Mucosa of descending colon (tissue), 3 donors: ENCODE results near the gene INPP4A. TPM values are rescaled to one million over a fixed set of nuclear protein-coding genes. Genes with fewer than 3 reads are reported as not detected.

Experiments
- ATAC-seq: fragments of 200-7000 bp; cut with Tn5 transposase; one replicate; pipeline ENCODE4 v1.9.1; 2020; ENCODE audit warnings: mild to moderate bottlenecking, moderate library complexity
- DNase-seq, 3 donors: peaks; one replicate each; pipeline ENCODE4 v3.0.0-alpha.2; 2020
- H3K36me3 ChIP-seq: fragments of 200-600 bp; one replicate; pipeline ENCODE4 v1.8.0; 2021; ENCODE audit warnings: low read depth, mild to moderate bottlenecking
- H3K4me1 ChIP-seq: fragments of 200-600 bp; one replicate; pipeline ENCODE4 v1.8.0; 2021; ENCODE audit warnings: low read depth, mild to moderate bottlenecking
- H3K4me3 ChIP-seq: fragments of 200-600 bp; one replicate; pipeline ENCODE4 v1.8.0; 2021; ENCODE audit warnings: mild to moderate bottlenecking
- H3K9me3 ChIP-seq: fragments of 200-600 bp; one replicate; pipeline ENCODE4 v1.8.0; 2021; ENCODE audit warnings: mild to moderate bottlenecking
- intact Hi-C, 2 donors: fragments of 100-400 bp; cut with DNase I in 1 of 2; cut with micrococcal nuclease in 1 of 2; formaldehyde crosslinking; loops; one replicate each; pipeline versions ENCODE4 v1.11.0 to v1.11.1; 2022; cut with DNase I, micrococcal nuclease
- total RNA-seq, 3 donors: library from RNA; stranded (reverse); fragmentation: NEBNext Ultra II Directional in 2 of 3; extraction: Animal tissue kit (Norgen Biotek cat#: 25700) in 2 of 3; gene quantifications; one replicate each; pipeline versions ENCODE4 v1.2.1 to v1.2.4, GENCODE V29; 2021 to 2023
- TF ChIP-seq, protein P1 (sequence below): fragments of 200-600 bp; IDR thresholded peaks from one replicate; pipeline ENCODE4 v1.8.0; 2022; ENCODE audit warnings: antibody characterized with exemption, mild to moderate bottlenecking
- donor health status: DM: no; HTN: no; CAD: no; lungs with moderate emphysema.
- donor health status: DM: no; HTN: no; CAD: no.
- donor health status: DM: no; HTN: yes; CAD: no.

Gene INPP4A
- total RNA-seq, 3 donors from 2014 or later, result 18.2 to 39.8 (median 19.1) TPM

DNA sequence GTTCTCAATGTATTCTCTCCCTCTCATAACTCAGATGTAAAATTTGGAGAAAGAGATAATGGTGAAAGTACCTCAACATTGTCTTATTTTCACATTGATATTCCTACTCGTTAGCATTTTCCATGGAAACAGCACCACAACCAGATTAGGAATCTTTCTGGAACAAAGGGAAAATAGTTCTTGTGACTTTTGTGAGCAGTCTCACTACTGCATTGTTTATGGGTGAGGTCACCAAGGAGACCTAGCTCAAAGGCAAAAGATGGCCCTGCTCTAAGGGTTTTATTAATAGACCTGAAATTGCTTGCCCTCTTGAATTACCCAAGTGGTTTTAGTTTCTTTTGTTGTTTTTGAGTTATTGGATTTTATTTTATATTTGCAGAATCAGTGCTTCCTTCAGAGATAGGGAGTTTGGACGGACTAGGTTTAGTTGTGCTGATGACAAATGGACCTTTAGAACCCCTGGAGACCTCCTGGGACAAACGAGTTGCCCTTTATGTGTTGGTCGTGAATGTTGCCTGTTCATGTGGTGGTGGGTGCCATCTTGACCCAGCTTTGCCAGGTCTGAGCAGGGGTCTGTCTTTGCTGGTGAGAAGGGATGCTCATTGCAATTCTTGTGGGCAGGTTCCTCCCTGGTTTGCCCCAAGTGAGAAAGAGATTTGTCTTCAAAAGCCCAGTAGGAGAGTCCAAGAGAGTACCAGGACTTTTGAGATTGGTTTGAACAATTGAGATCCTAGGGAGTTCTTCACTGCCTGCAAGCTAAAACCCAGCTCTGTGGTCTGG, 58.1 kb downstream of the INPP4A start:
- H3K9me3 ChIP-seq, result no peaks in the 10 kb centered on the region
- H3K4me3 ChIP-seq, result no peak overlapping the region
- peaks cover 19% of the 10 kb centered on the region for H3K4me1 ChIP-seq
- intact Hi-C loops, result no loop called here
- no peaks in the 10 kb centered on the region for H3K36me3 ChIP-seq
- TF ChIP-seq, protein P1, sequence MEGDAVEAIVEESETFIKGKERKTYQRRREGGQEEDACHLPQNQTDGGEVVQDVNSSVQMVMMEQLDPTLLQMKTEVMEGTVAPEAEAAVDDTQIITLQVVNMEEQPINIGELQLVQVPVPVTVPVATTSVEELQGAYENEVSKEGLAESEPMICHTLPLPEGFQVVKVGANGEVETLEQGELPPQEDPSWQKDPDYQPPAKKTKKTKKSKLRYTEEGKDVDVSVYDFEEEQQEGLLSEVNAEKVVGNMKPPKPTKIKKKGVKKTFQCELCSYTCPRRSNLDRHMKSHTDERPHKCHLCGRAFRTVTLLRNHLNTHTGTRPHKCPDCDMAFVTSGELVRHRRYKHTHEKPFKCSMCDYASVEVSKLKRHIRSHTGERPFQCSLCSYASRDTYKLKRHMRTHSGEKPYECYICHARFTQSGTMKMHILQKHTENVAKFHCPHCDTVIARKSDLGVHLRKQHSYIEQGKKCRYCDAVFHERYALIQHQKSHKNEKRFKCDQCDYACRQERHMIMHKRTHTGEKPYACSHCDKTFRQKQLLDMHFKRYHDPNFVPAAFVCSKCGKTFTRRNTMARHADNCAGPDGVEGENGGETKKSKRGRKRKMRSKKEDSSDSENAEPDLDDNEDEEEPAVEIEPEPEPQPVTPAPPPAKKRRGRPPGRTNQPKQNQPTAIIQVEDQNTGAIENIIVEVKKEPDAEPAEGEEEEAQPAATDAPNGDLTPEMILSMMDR, result no peak
- DNase-seq, result no peak
- ATAC-seq, result no peak

DNA sequence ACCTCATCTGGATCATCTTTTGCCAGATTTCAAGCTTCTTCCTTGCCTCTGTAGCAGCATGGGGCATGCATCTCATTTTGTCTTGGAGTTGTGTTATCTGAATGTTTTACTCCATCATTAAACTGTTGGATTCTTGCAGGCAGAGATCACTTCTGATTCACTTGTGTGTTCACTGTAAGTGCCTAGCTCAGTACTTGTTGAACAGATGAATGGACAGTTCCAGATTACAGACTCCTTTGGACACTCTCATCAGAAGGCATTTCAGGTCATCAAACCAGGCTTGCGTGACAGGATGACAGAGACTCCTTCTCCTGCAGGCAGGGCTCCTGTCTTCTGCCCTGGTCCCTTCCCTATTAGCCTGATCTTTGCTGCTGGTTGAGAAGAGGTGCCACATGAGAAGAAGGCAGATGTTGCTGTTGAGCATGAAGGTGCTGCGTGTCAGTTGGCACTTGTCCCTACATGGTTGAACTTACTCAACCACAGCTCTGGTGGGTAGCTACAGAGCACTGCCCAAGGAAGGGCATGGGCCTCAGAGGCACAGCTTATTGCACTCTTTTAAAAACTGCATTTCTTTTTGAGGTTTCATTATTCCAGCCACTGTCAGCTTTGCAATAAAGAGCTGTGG, 58.9 kb downstream of the INPP4A start:
- H3K4me1 ChIP-seq, result peaks cover 19% of the 10 kb centered on the region
- H3K9me3 ChIP-seq, result no peaks in the 10 kb centered on the region
- no peaks in the 10 kb centered on the region for H3K36me3 ChIP-seq
- ATAC-seq (no peak), DNase-seq (no peak)
- intact Hi-C loops, result no loop called here
- TF ChIP-seq, protein P1, result no peak
- H3K4me3 ChIP-seq, result no peak overlapping the region

- DNase-seq, result no peak
- intact Hi-C loops, result no loop called here
- H3K4me3 ChIP-seq, result no peak overlapping the region
- TF ChIP-seq, protein P1, result no peak
- ATAC-seq, result no peak
- no peaks in the 10 kb centered on the region for H3K9me3 ChIP-seq
- H3K4me1 ChIP-seq, result peaks cover 19% of the 10 kb centered on the region
- H3K36me3 ChIP-seq, result no peaks in the 10 kb centered on the region
Measured at GRCh38 chr2:98504381-98505109, 59.9 kb downstream of the INPP4A start.

- TF ChIP-seq, protein P1, result no peak
- intact Hi-C loops, result no loop called here
- ATAC-seq (peak; percentile 74), DNase-seq (peak in 2 of 3 donors; percentile 56 to 67)
- Histone ChIP-seq H3K9me3 (no peaks in the 10 kb centered on the region), H3K4me3 (no peak overlapping the region), H3K4me1 (peaks cover 19% of the 10 kb centered on the region), H3K36me3 (no peaks in the 10 kb centered on the region)
Measured at GRCh38 chr2:98505311-98505808, 60.7 kb downstream of the INPP4A start.

DNA sequence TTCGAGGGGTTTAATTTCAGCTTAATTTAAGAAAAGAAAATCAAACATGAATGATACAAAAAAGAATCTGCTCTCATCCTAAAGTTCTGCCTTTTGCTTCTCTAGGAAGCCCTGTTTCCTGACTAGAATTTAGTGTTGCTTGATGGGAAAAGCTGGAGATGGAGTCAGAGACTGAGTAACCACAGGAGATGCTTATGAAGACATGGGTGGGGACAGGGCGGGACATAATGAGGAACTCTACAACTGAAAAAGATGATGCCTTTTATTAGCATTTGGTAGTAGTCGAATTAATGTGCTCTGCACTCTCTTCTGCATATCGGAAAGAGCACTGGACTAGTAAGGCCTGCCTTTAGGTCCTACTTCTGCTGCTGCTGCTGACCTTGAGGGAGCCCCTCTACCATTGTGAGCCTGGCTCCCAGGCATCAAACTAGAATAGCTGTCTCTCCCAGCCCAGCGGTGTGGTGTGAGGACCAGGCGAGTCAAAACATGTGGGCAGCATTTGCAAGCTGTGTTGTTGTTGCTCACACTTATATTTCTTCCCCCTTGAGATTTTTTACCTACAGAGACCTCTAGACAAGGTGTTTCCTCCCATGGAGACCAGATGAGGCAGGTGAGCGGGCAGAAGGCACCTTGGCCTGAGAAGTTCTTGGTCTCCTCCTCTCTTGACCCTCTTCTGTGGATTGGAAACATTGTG, 61.5 kb downstream of the INPP4A start:
- no peak for ATAC-seq
- Histone ChIP-seq H3K9me3 (no peaks in the 10 kb centered on the region), H3K36me3 (no peaks in the 10 kb centered on the region), H3K4me1 (peaks cover 19% of the 10 kb centered on the region), H3K4me3 (no peak overlapping the region)
- no peak for DNase-seq
- intact Hi-C loops, result no loop called here
- TF ChIP-seq, protein P1, result no peak
